Measurements from ENCODE around the gene LRRC51. TPM values are rescaled to one million over a fixed set of nuclear protein-coding genes. Genes with fewer than 3 reads are reported as not detected.
A peak's percentile ranks its signal among the peaks of the same experiment; 100 is the strongest.

LRRC51 gene
- total RNA-seq (1 to 10 TPM in 1 of 2 donors, under 1 TPM in 1; 0.75 to 4.5 TPM), total RNA-seq (0.38 to 2.9 reads per million in 2 donors)

GRCh38 chr11:72080326-72081183 lies at the start of gene LRRC51, which contains the start of gene NUMA1:
Gene LRRC51 (plus strand): TSS chr11:72080850. CDS start chr11:72089084, 8,234 bp downstream.
Gene NUMA1 (minus strand): TSS chr11:72080542. CDS start chr11:72035943, 44,599 bp downstream.
- Mint-ChIP-seq H3K4me1 (peaks cover 49% of the 10 kb centered on the region), H3K36me3 (ENCODE audit: low read depth) (no peaks in the 10 kb centered on the region), H3K27ac (peak within 1 kb of the TSS; percentile 97), H3K4me3 (peak within 1 kb of the TSS; percentile 100), H3K27me3 (no peaks in the 10 kb centered on the region)
- ATAC-seq (peak; percentile 90), DNase-seq (peak; percentile 93 to 98 (median 96))
- no peaks in the 10 kb centered on the region for H3K9me3 ChIP-seq (ENCODE audit: control insufficient read depth, low read length, poor library complexity, severe bottlenecking)

- no peaks in the 10 kb centered on the region for H3K27me3 Mint-ChIP-seq
- ATAC-seq (no peak), DNase-seq (no peak)
- H3K9me3 ChIP-seq (ENCODE audit: control insufficient read depth, low read length, poor library complexity, severe bottlenecking) = no peaks in the 10 kb centered on the region
- peak overlapping the region; percentile 67 for H3K4me3 Mint-ChIP-seq
- H3K27ac Mint-ChIP-seq = peak overlapping the region; percentile 91
- no peaks in the 10 kb centered on the region for H3K36me3 Mint-ChIP-seq (ENCODE audit: low read depth)
- H3K4me1 Mint-ChIP-seq = peaks cover 27% of the 10 kb centered on the region
Observed at GRCh38 chr11:72036687-72037086, 44.0 kb upstream of the LRRC51 start.

- no peak overlapping the region for H3K4me3 Mint-ChIP-seq
- H3K36me3 Mint-ChIP-seq (ENCODE audit: low read depth) = no peaks in the 10 kb centered on the region
- ATAC-seq = no peak
- H3K27ac Mint-ChIP-seq = peak overlapping the region; percentile 91
- peaks cover 38% of the 10 kb centered on the region for H3K4me1 Mint-ChIP-seq
- no peaks in the 10 kb centered on the region for H3K9me3 ChIP-seq (ENCODE audit: control insufficient read depth, low read length, poor library complexity, severe bottlenecking)
- no peaks in the 10 kb centered on the region for H3K27me3 Mint-ChIP-seq
- no peak for DNase-seq
Observed at GRCh38 chr11:72037554-72038311, 42.9 kb upstream of the LRRC51 start.

GRCh38 chr11:72038491-72038890 lies 42.2 kb upstream of the LRRC51 start:
- no peaks in the 10 kb centered on the region for H3K9me3 ChIP-seq (ENCODE audit: control insufficient read depth, low read length, poor library complexity, severe bottlenecking)
- Mint-ChIP-seq H3K4me3 (no peak overlapping the region), H3K4me1 (peaks cover 39% of the 10 kb centered on the region), H3K27ac (no peak overlapping the region), H3K27me3 (no peaks in the 10 kb centered on the region), H3K36me3 (ENCODE audit: low read depth) (no peaks in the 10 kb centered on the region)
- ATAC-seq (no peak), DNase-seq (no peak)

GRCh38 chr11:72039031-72039855 lies 41.4 kb upstream of the LRRC51 start:
- Mint-ChIP-seq H3K4me1 (peaks cover 39% of the 10 kb centered on the region), H3K36me3 (ENCODE audit: low read depth) (no peaks in the 10 kb centered on the region), H3K27me3 (no peaks in the 10 kb centered on the region), H3K27ac (no peak overlapping the region), H3K4me3 (no peak overlapping the region)
- ATAC-seq (no peak), DNase-seq (no peak)
- no peaks in the 10 kb centered on the region for H3K9me3 ChIP-seq (ENCODE audit: control insufficient read depth, low read length, poor library complexity, severe bottlenecking)

- no peaks in the 10 kb centered on the region for H3K9me3 ChIP-seq (ENCODE audit: control insufficient read depth, low read length, poor library complexity, severe bottlenecking)
- peaks cover 39% of the 10 kb centered on the region for H3K4me1 Mint-ChIP-seq
- DNase-seq (no peak), ATAC-seq (no peak)
- H3K36me3 Mint-ChIP-seq (ENCODE audit: low read depth) = no peaks in the 10 kb centered on the region
- no peak overlapping the region for H3K27ac Mint-ChIP-seq
- H3K27me3 Mint-ChIP-seq = no peaks in the 10 kb centered on the region
- no peak overlapping the region for H3K4me3 Mint-ChIP-seq
Observed at GRCh38 chr11:72039856-72040401, 40.7 kb upstream of the LRRC51 start.

GRCh38 chr11:72040491-72041363 lies 39.9 kb upstream of the LRRC51 start:
- peak; percentile 57 to 68 (median 67) for DNase-seq
- no peaks in the 10 kb centered on the region for H3K9me3 ChIP-seq (ENCODE audit: control insufficient read depth, low read length, poor library complexity, severe bottlenecking)
- ATAC-seq = peak; percentile 77
- no peak overlapping the region for H3K4me3 Mint-ChIP-seq
- H3K36me3 Mint-ChIP-seq (ENCODE audit: low read depth) = no peaks in the 10 kb centered on the region
- peaks cover 38% of the 10 kb centered on the region for H3K4me1 Mint-ChIP-seq
- H3K27me3 Mint-ChIP-seq = no peaks in the 10 kb centered on the region
- no peak overlapping the region for H3K27ac Mint-ChIP-seq

- DNase-seq (peak; percentile 19 to 27 (median 21)), ATAC-seq (peak; percentile 52)
- Mint-ChIP-seq H3K4me1 (peaks cover 33% of the 10 kb centered on the region), H3K36me3 (ENCODE audit: low read depth) (no peaks in the 10 kb centered on the region), H3K27ac (no peak overlapping the region), H3K27me3 (no peaks in the 10 kb centered on the region), H3K4me3 (no peak overlapping the region)
- no peaks in the 10 kb centered on the region for H3K9me3 ChIP-seq (ENCODE audit: control insufficient read depth, low read length, poor library complexity, severe bottlenecking)
Observed at GRCh38 chr11:72041364-72042063, 39.1 kb upstream of the LRRC51 start.

GRCh38 chr11:72042064-72042745 lies 38.4 kb upstream of the LRRC51 start:
- Mint-ChIP-seq H3K4me1 (peaks cover 27% of the 10 kb centered on the region), H3K36me3 (ENCODE audit: low read depth) (no peaks in the 10 kb centered on the region), H3K27me3 (no peaks in the 10 kb centered on the region), H3K4me3 (no peak overlapping the region), H3K27ac (no peak overlapping the region)
- peak; percentile 13 for ATAC-seq
- DNase-seq = no peak
- no peaks in the 10 kb centered on the region for H3K9me3 ChIP-seq (ENCODE audit: control insufficient read depth, low read length, poor library complexity, severe bottlenecking)

GRCh38 chr11:72045849-72046248 lies 34.8 kb upstream of the LRRC51 start:
- H3K27ac Mint-ChIP-seq = peak overlapping the region; percentile 34
- peaks cover 20% of the 10 kb centered on the region for H3K4me1 Mint-ChIP-seq
- H3K27me3 Mint-ChIP-seq = no peaks in the 10 kb centered on the region
- H3K4me3 Mint-ChIP-seq = no peak overlapping the region
- no peaks in the 10 kb centered on the region for H3K9me3 ChIP-seq (ENCODE audit: control insufficient read depth, low read length, poor library complexity, severe bottlenecking)
- DNase-seq (no peak), ATAC-seq (no peak)
- no peaks in the 10 kb centered on the region for H3K36me3 Mint-ChIP-seq (ENCODE audit: low read depth)

Data from T-helper 17 cell (primary cell).